NCI-H69 (cell line): ENCODE data around the gene NDC1.
"Not testable (repeated sequence)": the region's sequence is repeated elsewhere in the genome, so short reads cannot be mapped to it uniquely, and the experiment has no call there.

Experiments used
- DNase-seq: peaks from one replicate; lab custom pipeline; 2025; lab: John Stamatoyannopoulos, UW

The NDC1 gene

GRCh38 chr1:53766194-53766742, 71.8 kb downstream of the NDC1 start:
- DNase-seq = no peak

- DNase-seq = peak; percentile 16
Measured at GRCh38 chr1:53765657-53766056, 72.4 kb downstream of the NDC1 start.

- DNase-seq = no peak
Measured at GRCh38 chr1:53763911-53764310, 74.2 kb downstream of the NDC1 start.

- DNase-seq = no peak
Measured at GRCh38 chr1:53763461-53763860, 74.6 kb downstream of the NDC1 start.

- DNase-seq = not testable (repeated sequence)
Measured at GRCh38 chr1:53760497-53760896, 77.6 kb downstream of the NDC1 start.

GRCh38 chr1:53755874-53756273, 82.2 kb downstream of the NDC1 start:
- no peak for DNase-seq

- peak; percentile 58 for DNase-seq
Measured at GRCh38 chr1:53754484-53755312, 83.4 kb downstream of the NDC1 start.

- DNase-seq = no peak
Measured at GRCh38 chr1:53752281-53752680, 85.8 kb downstream of the NDC1 start.

GRCh38 chr1:53747841-53748240, 90.3 kb downstream of the NDC1 start:
- no peak for DNase-seq

GRCh38 chr1:53740621-53741105, 97.4 kb downstream of the NDC1 start:
- DNase-seq = no peak

GRCh38 chr1:53739109-53739681, 98.9 kb downstream of the NDC1 start, which contains the start of gene GLIS1:
GLIS1 (minus strand) TSS chr1:53739164; CDS start chr1:53738064, 1,100 bp downstream.
- DNase-seq = peak; percentile 90

- DNase-seq = peak; percentile 15
Measured at GRCh38 chr1:53738205-53739108, 99.6 kb downstream of the NDC1 start.

- peak; percentile 49 for DNase-seq
Measured at GRCh38 chr1:53737648-53738204, 100.4 kb downstream of the NDC1 start.

- peak; percentile 55 for DNase-seq
Measured at GRCh38 chr1:53736290-53736689, 101.8 kb downstream of the NDC1 start.

GRCh38 chr1:53735681-53736080, 102.4 kb downstream of the NDC1 start:
- DNase-seq = no peak

GRCh38 chr1:53735261-53735660, 102.8 kb downstream of the NDC1 start:
- DNase-seq = no peak

GRCh38 chr1:53734650-53735211, 103.4 kb downstream of the NDC1 start:
- peak; percentile 5 for DNase-seq

- no peak for DNase-seq
Measured at GRCh38 chr1:53733975-53734649, 104.0 kb downstream of the NDC1 start.

GRCh38 chr1:53733447-53733931, 104.6 kb downstream of the NDC1 start:
- no peak for DNase-seq

- DNase-seq = no peak
Measured at GRCh38 chr1:53732912-53733317, 105.2 kb downstream of the NDC1 start.

GRCh38 chr1:53732409-53732808, 105.7 kb downstream of the NDC1 start:
- DNase-seq = no peak
